ENCODE results near the gene ZNF200.
"Not testable (repeated sequence)": the region's sequence is repeated elsewhere in the genome, so short reads cannot be mapped to it uniquely, and the experiment has no call there.

ZNF200 gene

DNA sequence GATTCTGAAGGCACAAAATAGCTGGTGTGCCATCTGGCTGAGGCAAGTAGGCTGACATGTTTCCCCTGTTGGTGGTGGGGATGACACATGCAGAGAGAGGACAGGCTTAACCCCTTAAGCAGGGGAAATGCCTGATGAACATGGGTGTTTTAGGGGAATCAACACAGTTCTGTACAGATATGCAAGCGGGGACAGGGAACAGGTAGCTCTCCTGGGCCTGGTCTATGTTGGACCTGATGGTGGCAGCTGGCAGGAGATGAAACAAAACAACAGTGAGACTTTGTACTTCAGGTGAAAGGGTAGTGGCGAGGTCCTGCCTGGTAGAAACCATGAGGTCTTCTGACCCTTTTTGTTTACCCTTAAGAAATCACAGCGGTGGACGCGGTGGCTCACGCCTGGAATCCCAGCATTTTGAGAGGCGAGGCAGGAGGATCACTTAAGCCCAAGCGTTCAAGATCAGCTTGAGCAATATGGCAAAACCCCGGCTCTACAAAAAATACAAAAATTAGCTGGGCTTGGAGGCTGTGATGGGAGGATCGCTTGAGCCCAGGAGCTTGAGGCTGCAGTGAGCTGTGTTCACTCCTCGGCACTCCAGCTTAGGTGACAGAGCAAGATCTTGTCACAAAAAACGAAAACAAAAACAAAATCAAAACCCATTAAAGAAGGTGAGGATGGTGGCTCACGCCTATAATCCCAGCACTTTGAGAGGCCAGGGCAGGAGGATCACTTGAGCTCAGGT, 36.5 kb downstream of the ZNF200 start:
- no peak for DNase-seq (ENCODE audit: low read depth, low spot score)

DNA sequence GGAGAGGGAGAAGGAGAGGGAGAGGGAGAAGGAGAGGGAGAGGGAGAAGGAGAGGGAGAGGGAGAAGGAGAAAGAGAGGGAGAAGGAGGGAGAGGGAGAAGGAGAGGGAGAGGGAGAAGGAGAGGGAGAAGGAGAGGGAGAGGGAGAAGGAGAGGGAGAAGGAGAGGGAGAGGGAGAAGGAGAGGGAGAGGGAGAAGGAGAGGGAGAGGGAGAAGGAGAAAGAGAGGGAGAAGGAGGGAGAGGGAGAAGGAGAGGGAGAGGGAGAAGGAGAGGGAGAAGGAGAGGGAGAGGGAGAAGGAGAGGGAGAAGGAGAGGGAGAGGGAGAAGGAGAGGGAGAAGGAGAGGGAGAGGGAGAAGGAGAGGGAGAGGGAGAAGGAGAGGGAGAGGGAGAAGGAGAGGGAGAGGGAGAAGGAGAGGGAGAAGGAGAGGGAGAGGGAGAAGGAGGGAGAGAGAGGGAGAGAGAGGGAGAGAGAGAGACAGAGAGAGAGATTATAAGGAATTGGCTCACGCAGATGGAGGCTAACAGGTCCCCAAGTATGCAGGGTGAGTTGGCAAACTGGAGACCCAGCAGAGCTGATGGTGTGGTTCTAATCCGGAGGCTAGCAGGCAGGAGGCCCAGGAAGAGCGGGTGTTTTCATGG, 37.1 kb downstream of the ZNF200 start:
- DNase-seq (ENCODE audit: low read depth, low spot score), result not testable (repeated sequence)

DNA sequence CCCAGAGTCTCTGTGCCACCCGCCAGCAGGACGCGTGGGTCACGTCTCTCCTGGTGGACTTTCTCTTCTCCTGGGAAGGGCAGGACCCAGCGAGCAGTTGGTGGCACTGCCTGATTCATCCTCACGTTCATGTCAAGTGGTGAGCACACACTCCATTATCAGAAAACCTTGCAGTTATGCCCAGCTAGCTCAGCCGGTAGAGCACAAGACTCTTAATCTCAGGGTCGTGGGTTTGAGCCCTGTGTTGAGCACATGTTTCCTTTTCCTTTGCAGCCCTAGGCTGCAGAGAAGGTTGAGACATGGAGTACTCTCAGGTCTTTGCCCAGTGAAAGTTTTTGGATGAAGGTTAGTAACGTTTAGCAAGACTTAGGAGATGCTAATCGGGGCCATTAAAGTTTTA, 39.0 kb downstream of the ZNF200 start:
- no peak for DNase-seq (ENCODE audit: low read depth, low spot score)

DNA sequence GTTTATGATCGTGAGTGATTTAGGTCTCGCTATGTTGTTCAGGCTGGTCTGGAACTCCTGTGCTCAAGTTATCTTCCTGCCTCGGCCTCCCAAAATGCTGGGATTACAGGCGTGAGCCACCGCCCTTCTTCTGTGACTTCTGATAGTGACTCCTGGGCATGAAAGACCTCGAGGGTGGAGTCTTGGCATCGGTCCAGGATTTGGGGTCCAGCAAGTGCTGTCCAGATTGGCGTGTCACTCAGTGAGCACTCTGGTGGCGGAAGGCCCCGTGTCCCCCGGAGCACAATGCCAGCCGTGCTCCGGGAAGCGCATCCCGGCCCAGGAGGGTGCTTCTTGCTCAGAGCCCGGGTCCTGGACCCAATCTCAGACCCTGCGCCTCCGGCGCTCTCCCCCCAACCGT, 40.2 kb downstream of the ZNF200 start:
- no peak for DNase-seq (ENCODE audit: low read depth, low spot score)

DNA sequence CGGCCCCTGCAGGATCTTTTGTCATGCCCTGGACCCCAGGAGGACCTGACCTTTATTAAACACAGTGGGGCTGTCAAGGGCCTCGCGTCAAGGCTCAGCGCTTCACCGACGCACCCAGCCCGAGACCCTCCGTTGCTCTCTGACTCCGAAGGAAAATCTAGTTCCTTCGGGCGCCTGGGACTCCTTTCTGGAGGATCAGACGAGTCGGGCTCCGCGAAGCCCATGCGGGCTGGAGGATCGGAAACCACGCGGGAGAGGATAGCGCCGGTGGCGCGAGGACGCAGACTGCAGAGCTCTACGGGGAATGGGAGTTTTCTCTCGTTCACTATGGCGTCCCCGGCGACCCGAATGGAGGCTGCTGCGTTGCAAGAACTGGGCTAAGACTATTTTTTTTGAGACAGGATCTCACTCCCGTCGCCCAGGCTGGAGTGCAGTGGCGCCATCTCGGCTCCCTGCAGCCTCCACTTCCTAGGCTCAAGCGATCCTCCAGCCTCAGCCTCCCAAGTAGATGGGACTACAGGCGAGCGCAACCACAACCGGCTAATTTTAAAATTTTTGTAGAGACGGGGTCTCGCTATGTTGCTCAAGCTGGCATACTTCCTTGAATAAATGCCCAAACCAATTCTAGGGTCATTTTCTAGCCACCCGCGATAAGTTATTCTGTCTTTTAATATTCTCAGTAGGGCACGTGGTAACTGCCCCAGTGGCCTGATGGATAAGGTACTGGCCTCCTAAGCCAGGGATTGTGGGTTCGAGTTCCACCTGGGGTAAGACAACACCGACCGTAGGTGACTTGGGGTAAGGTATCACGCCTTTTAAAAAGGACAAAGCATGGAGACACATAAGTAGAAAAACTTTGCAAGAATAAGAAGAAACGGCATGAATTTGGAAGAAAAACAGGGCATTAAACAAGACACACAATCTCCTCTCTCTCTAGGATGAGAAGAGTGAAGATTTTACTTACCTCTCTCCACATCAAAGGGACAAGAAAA, 41.4 kb downstream of the ZNF200 start:
- DNase-seq (ENCODE audit: low read depth, low spot score), result peak; percentile 49

DNA sequence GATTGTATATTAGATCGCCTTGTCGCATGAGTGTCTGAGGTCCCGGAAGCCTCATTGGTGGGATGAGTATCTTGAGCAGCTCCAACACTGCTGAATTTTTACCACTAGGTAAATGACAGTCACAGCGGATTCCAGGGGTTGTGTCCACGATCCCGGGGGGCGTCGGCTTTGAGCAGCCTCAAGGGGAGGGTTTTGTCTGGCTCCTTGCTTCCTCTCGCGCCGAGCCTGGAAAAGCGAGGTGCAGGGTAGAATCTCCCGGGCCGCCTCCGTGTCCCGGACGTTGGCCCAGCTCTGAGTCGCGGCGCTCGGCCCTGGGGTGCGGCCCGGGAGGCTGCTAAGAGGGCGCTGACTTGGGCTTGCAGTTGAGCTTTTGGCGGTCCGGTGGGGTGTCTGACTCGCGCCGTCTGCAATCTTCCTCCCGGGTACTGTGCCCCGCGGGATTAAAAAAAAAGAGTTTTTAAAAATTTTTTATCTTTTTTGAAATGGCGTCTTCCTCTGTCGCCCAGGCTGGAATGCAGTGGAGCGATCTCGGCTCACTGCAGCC, 42.4 kb downstream of the ZNF200 start:
- peak; percentile 38 for DNase-seq (ENCODE audit: low read depth, low spot score)

DNA sequence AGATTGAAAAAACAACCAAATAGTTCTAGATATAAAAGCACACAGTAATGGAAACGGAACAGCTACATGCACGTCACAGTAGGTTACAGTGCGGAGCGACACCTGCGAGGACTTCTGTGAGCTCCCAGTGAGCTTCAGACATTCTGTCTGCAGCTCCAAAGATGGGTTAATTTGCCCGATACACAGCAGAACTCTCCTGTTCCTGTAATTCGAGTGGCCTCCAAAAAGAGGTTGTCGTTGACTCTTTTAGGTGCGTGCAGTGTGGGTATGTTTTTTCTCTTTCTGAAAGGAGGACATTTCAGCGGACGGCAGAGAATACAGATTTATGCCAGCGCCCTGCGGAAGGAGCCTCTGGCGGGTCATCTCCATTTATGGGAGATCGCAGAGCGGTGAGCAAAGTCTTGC, 44.0 kb downstream of the ZNF200 start:
- DNase-seq (ENCODE audit: low read depth, low spot score), result no peak

DNA sequence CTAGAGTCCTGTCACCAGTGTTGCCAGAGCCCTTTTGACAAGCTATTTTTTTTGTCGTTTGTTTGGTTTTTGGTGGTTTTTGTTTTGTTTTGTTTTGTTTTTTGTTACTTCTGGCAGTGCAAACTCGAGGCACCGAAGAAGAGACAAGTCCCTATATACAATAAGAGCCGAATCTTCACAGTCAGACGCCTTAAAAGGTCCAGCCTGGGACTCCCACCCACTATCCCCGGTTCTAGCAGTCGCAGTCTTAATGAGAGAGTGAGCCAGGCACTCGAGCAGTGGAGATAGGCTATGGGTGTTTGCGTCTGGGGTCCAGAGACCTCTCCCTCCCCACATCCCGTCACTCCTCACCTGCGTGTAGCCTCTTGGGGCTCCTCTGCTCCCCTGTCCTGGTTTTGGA, 45.1 kb downstream of the ZNF200 start:
- no peak for DNase-seq (ENCODE audit: low read depth, low spot score)

DNA sequence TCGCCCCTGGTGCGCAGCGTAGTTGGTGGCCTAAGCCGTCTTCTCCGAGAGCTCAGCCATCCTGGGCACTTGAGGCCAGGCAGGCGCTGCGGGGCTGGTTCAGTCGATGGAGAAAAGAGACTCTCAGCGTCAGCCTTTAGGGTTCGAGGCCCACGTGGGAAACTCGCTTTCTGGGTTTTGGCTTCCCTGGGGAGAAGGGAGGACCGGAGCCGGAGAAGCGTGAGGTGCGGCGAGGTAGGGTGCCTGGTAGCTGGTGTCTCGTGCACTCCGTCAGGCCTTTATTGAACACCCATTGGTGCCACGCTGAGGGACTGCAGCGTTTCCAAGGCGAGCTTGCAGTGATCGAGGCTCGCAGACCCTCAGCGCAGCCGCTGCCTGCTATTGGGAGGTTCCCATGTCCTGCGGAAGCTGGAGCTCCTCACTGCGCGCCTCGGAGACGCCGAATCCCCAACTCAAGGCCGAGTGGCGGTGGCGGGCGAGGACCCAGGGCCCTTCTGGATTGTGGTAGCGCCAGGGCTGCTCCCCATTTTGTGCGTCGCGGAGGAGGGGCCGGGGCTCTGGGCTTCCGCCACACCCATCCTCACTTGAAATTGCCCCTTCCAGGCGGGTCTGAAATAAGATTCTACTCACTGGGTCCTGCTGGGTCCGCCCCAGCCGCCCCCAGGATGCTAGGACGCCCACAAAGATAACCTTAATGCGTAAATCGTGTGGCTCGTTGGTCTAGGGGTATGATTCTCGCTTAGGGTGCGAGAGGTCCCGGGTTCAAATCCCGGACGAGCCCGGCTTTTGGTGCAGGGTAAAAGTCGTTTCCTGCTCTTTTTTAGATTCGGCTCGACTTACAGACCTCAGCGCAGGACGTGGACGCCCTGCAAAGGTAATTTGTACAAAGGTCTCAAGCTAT, 45.8 kb downstream of the ZNF200 start:
- peak; percentile 93 for DNase-seq (ENCODE audit: low read depth, low spot score)

DNA sequence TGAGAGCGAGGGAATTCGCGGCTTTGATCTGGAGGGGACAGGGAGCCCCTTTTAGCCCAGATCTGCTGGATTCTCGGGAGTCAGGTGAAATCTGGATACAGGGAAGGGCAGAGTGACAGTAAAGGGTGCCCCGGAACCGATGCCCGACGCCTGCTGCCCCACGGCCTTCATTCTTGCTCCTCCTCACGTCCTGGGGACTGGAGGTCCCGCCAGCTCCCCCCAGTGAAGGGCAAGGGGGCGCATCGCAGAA, 46.4 kb downstream of the ZNF200 start:
- no peak for DNase-seq (ENCODE audit: low read depth, low spot score)

DNA sequence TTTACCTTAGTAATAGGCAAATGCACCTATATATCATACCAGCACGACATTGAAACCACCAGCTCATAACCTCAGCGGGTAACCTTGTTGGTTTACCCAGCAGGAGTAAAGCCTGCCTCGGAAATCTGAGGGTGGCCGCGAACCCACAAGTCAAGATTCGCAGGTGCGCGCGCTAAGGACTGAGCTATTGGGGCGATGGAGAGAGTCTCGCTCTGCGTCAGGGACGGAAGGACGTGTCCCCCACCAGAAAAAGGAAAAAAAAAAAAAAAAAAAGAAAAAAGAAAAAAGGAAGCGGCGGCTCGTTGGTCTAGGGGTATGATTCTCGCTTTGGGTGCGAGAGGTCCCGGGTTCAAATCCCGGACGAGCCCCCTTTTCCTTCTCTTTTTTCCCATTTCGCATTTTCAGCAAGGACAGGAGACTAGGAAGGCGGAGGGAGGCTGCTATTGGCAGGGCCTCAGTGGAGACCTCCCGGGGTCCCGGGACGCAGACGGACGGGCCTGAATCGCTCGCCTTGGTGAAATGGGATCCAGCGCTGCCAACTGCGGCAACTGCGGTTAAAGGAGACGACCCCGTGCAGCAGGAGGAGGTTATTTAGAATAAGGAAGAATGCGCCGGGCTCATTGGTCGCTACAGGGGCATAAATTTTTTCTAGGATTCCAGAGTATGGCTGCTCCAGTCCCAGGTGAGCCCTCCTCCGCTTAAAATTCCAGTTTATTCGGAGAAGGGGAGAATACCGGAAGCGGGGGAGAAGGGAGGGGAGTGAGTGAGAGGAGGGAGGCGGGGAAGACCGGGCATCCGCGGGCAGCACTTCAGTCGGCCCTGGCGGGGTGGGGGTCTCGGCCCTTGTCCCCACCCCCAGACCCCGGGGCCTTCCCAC, 46.9 kb downstream of the ZNF200 start, which contains the start of gene OR1F1:
Gene OR1F1, plus strand, starts transcription at position 407 of the 877 bp plus-strand sequence.
- peak; percentile 66 for DNase-seq (ENCODE audit: low read depth, low spot score)

DNA sequence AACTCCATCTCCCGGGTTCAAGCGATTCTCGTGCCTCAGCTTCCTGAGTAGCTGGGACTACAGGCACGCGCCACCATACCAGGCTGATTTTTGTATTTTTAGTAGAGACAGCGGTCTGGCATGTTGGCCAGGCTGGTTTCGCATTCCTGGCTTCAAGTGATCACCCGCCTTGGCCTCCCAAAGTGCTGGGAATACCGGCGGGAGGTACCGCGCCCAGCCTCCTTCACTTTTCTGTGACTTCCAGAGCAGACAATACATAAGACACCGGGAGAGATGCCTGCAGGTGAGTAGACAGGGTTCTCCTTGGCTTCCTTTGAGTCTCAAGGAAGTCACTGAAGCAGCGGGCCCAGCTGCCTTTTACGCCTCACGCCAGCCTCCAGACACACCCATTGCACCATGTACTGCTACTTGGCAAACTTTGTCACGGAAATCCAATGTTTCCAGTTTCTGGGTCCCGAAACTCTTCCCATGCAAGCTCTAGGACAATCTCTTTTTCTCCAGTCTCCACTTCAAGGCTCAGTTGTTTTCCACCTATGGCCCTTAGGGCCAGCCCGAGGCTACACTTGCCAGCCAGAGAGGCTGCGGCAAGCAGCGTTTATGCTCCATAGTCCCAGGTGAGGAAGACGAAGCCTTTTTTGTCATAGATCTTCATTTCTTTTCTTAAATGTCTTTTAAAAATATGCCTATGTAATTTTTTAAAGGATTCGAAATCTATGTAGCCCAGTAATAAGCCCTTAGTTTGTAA, 47.8 kb downstream of the ZNF200 start:
- no peak for DNase-seq (ENCODE audit: low read depth, low spot score)

DNA sequence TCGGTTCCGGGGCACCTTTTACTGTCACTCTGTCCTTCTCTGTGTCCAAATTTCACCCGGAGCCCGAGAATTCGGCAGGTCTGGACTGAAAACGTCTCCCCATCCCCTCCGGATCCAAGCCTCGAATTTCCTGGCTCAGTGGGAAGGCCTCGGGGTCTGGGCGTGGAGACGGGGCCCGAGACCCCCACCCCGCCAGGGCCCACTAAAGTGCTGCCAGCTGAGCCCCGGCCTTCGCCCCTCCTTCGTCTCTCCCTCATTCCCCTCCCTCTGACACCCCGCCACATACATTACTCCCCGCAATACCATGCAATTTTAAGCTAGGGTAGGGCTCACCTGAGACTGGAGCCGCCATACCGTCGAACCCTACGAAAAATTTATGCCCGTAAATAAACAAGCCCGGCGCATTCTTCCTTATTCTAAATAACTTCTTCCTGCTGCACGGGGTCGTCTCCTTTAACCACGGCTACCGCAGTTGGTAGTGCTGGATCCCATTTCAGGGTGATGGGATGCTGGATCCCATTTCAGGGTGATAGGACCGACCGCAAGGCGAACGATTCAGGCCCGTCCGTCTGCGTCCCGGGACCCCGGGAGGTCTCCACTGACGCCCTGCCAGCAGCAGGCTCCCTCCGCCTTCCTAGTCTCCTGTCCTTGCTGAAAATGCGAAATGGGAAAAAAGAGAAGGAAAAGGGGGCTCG, 51.4 kb downstream of the ZNF200 start:
- DNase-seq (ENCODE audit: low read depth, low spot score), result no peak

DNA sequence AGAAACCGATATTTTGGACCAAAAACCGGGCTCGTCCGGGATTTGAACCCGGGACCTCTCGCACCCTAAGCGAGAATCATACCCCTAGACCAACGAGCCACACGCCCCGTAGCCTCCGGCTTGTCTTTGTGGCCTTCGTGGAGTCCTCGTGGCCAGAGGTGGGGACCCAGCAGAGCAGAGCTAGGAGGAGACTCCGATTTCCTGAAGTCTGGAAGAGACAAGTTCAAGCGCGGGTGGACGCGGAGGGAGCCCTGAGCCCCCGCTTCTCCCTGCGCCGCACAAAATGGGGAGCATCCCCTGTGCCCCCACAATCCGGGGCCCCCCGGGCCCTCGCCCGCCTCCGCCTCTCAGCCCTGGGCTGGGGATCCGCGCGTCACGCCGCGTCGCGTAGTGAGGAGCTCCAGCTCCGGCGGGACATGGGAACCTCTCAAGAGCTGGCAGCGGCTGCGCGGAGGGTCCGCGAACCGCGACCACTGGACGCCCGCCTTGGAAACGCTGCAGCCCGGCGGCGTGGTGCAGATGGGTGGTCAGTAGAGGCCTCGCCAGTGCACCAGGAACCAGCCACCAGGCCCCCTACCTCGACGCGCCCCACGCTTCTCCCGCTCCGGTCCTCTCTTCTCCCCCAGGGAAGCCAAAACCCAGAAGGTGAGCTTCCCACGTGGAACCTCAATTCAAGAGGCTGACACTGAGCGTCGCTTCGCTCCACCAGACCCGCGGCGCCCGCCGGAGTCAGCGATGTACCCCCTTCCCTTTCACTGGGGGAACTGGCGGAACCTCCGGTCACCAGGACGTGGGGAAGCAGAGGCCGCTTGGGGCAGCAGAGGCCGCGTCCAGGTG, 52.1 kb downstream of the ZNF200 start:
- peak; percentile 93 for DNase-seq (ENCODE audit: low read depth, low spot score)

DNA sequence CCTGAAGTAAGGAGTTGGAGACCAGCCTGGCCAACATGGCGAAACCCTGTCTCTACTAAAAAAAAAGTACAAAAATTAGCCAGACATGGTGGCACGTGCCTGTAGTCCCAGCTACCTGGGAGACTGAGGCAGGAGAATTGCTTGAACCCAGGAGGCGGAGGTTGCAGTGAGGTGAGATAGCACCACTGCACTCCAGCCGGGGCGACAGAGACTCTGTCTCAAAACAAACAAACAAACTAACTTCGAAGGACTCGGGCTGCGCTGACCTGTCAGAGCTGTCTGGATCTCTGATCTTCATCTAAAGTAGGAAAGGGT, 52.7 kb downstream of the ZNF200 start:
- not testable (repeated sequence) for DNase-seq (ENCODE audit: low read depth, low spot score)

DNA sequence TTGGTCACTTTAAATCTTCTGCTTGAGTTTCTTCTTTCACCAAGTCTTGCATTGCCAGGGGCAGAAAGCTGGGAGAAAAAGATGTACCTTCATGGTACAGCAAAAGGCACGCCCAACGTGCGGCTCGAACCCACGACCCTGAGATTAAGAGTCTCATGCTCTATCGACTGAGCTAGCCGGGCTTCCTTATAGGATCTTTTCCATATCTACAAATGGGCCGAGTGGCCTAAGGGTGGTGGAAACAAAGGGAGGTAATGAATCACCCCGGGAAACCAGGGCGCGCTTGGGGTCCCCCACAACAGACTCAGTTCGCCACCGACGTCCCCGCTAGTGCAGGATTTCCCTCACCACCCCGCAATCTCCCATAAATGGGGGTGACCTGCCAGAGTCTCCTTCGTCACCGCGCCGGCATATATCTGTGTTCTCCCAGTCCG, 54.5 kb downstream of the ZNF200 start:
- peak; percentile 52 for DNase-seq (ENCODE audit: low read depth, low spot score)

DNA sequence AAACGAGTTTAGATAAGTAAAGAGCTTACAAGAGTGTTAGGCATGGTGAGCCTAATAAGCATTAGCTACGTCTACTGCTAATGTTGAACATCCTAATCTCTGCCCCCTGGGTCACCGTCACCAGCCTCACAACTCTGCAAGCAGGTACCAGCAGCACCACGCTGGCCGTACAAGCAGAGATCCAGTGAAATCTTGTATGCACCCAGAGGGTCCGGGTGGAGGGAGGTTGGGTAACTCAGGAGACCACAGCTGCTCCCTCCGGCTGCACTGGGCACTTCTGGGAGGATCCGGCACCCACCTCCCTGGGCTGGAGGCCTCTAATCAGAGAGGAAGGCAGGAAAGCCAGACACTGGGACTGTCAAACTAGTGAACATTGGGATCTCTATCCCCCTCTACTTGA, 55.3 kb downstream of the ZNF200 start:
- DNase-seq (ENCODE audit: low read depth, low spot score), result no peak
